MM.1S (cell line): ENCODE results near the gene PROB1.
A peak's percentile ranks its signal among the peaks of the same experiment; 100 is the strongest.

Experiments
- DNase-seq: peaks from one replicate; pipeline ENCODE4 v3.0.0-alpha.2; 2015
- H2AFZ ChIP-seq: fragments of 300-600 bp; sonication (generic); 2 replicates; pipeline ENCODE4 v1.6.0; 2016; ENCODE audit warnings: antibody characterized with exemption, low read length
- H3F3A ChIP-seq: fragments of 300-600 bp; sonication (generic); 2 replicates; pipeline ENCODE4 v1.6.1; 2016; ENCODE audit warnings: mild to moderate bottlenecking, antibody characterized with exemption, low read length, moderate library complexity, mixed read lengths; ENCODE audit not compliant: insufficient read depth
- H3K27ac ChIP-seq: fragments of 300-600 bp; sonication (generic); 2 replicates; pipeline ENCODE4 v1.5.1; 2016; ENCODE audit warnings: mild to moderate bottlenecking, low read length
- H3K27me3 ChIP-seq: fragments of 300-600 bp; sonication (generic); replicated peaks from 2 replicates; pipeline ENCODE4 v1.6.0; 2016; ENCODE audit warnings: low read length; ENCODE audit not compliant: insufficient read depth
- H3K36me3 ChIP-seq: fragments of 300-600 bp; sonication (generic); replicated peaks from 2 replicates; pipeline ENCODE4 v1.6.1; 2016; ENCODE audit warnings: mild to moderate bottlenecking, low read length, mixed read lengths; ENCODE audit not compliant: insufficient read depth
- H3K4me1 ChIP-seq: fragments of 300-600 bp; sonication (generic); 2 replicates; pipeline ENCODE4 v1.6.1; 2016; ENCODE audit warnings: low read length, mixed read lengths
- H3K4me2 ChIP-seq: fragments of 300-600 bp; sonication (generic); 2 replicates; pipeline ENCODE4 v1.6.0; 2016; ENCODE audit warnings: low read depth, low read length
- H3K4me3 ChIP-seq: fragments of 300-600 bp; sonication (generic); 2 replicates; pipeline ENCODE4 v1.5.1; 2016; ENCODE audit warnings: low read length, mixed read lengths
- H3K79me2 ChIP-seq: fragments of 300-600 bp; sonication (generic); 2 replicates; pipeline ENCODE4 v1.6.1; 2016; ENCODE audit warnings: mixed run types, low read length, mixed read lengths
- H3K9ac ChIP-seq: fragments of 300-600 bp; sonication (generic); 2 replicates; pipeline ENCODE4 v1.6.1; 2016; ENCODE audit warnings: low read length, mixed read lengths
- H3K9me2 ChIP-seq: fragments of 300-600 bp; sonication (generic); replicated peaks from 2 replicates; pipeline ENCODE4 v1.6.1; 2016; ENCODE audit warnings: mild to moderate bottlenecking, low read length, mixed read lengths; ENCODE audit not compliant: insufficient read depth
- H3K9me3 ChIP-seq: fragments of 300-600 bp; sonication (generic); replicated peaks from 2 replicates; pipeline ENCODE4 v1.6.1; 2016; ENCODE audit warnings: mild to moderate bottlenecking, low read length, mixed read lengths; ENCODE audit not compliant: insufficient read depth
- H4K20me1 ChIP-seq: fragments of 300-600 bp; sonication (generic); 2 replicates; pipeline ENCODE4 v1.6.1; 2016; ENCODE audit warnings: mild to moderate bottlenecking, low read length, moderate library complexity, mixed read lengths; ENCODE audit not compliant: insufficient read depth
- CTCF ChIP-seq: fragments of 300-600 bp; sonication (generic); IDR thresholded peaks from 2 replicates; pipeline ENCODE4 v1.5.1; 2016; ENCODE audit warnings: antibody characterized with exemption, low read length, mixed read lengths
- EZH2 ChIP-seq: fragments of 300-600 bp; sonication (generic); optimal IDR thresholded peaks from 2 replicates; pipeline ENCODE3; 2017; ENCODE audit warnings: low read depth, mild to moderate bottlenecking, antibody characterized with exemption, low read length, mixed read lengths
- EZH2phosphoT487 ChIP-seq: fragments of 300-600 bp; sonication (generic); IDR thresholded peaks from 2 replicates; pipeline ENCODE4 v1.6.1; 2018; ENCODE audit warnings: antibody characterized with exemption, low read length

Gene PROB1

GRCh38 chr5:139344177-139344576, 50.7 kb downstream of the PROB1 start:
- Histone ChIP-seq H3K9ac (no peak overlapping the region), H3K4me2 (no peak overlapping the region), H3K9me2 (no peaks in the 10 kb centered on the region)

GRCh38 chr5:139343476-139343875, 51.4 kb downstream of the PROB1 start:
- no peaks in the 10 kb centered on the region for H3K27me3 ChIP-seq
- peaks cover 67% of the 10 kb centered on the region for H3K79me2 ChIP-seq
- peak overlapping the region; percentile 91 for H3K4me3 ChIP-seq
- no peaks in the 10 kb centered on the region for H3K9me3 ChIP-seq
- H4K20me1 ChIP-seq = no peaks in the 10 kb centered on the region; the same call in 1 of the 2 replicates
- H3K9me2 ChIP-seq = no peaks in the 10 kb centered on the region
- 0 out of 2 replicates have a peak, but pooled peaks cover 6% of the 10 kb centered on the region for H3K4me1 ChIP-seq
- peaks cover 27% of the 10 kb centered on the region for H3F3A ChIP-seq
- no peak for DNase-seq
- H2AFZ ChIP-seq = no peak overlapping the region
- no peaks in the 10 kb centered on the region for H3K36me3 ChIP-seq
- H3K9ac ChIP-seq = no peak overlapping the region
- no peak overlapping the region for H3K27ac ChIP-seq
- H3K4me2 ChIP-seq = peak overlapping the region; percentile 97
- TF ChIP-seq EZH2 (no peak), CTCF (no peak), EZH2phosphoT487 (no peak)

More at GRCh38 chr5:139344177-139344576, 50.7 kb downstream of the PROB1 start:
- Histone ChIP-seq H3F3A (peaks cover 23% of the 10 kb centered on the region), H2AFZ (no peak overlapping the region), H4K20me1 (no peaks in the 10 kb centered on the region; the same call in 1 of the 2 replicates), H3K27me3 (no peaks in the 10 kb centered on the region), H3K79me2 (peaks cover 74% of the 10 kb centered on the region), H3K9me3 (no peaks in the 10 kb centered on the region), H3K4me3 (no peak overlapping the region), H3K4me1 (0 out of 2 replicates have a peak, but pooled peaks cover 6% of the 10 kb centered on the region), H3K36me3 (no peaks in the 10 kb centered on the region), H3K27ac (no peak overlapping the region)
- TF ChIP-seq CTCF = no peak
- TF ChIP-seq EZH2 = no peak
- no peak for TF ChIP-seq EZH2phosphoT487
- no peak for DNase-seq

- H4K20me1 ChIP-seq = no peaks in the 10 kb centered on the region; the same call in 1 of the 2 replicates
- DNase-seq = no peak
- H3F3A ChIP-seq = peaks cover 27% of the 10 kb centered on the region
These were observed 52.5 kb downstream of the PROB1 start for GRCh38 chr5:139342423-139342723.

More at GRCh38 chr5:139342423-139342723, 52.5 kb downstream of the PROB1 start:
- Histone ChIP-seq H3K36me3 (no peaks in the 10 kb centered on the region), H2AFZ (peak overlapping the region; percentile 29), H3K9ac (peak overlapping the region; percentile 92), H3K27me3 (no peaks in the 10 kb centered on the region), H3K4me1 (0 out of 2 replicates have a peak, but pooled peaks cover 6% of the 10 kb centered on the region), H3K4me3 (peak overlapping the region; percentile 91), H3K4me2 (peak overlapping the region; percentile 97), H3K9me3 (no peaks in the 10 kb centered on the region), H3K27ac (peak overlapping the region; percentile 93), H3K9me2 (no peaks in the 10 kb centered on the region), H3K79me2 (peaks cover 57% of the 10 kb centered on the region)
- TF ChIP-seq CTCF = no peak
- no peak for TF ChIP-seq EZH2
- no peak for TF ChIP-seq EZH2phosphoT487
